Mesendoderm (in vitro differentiated cells): Measurements from ENCODE around the gene GOLGA6A.
"Not testable (repeated sequence)": the region's sequence is repeated elsewhere in the genome, so short reads cannot be mapped to it uniquely, and the experiment has no call there.

ENCODE experiments used
- DNase-seq: peaks from one replicate; pipeline ENCODE4 v3.0.0; 2013
- H2AK5ac ChIP-seq: 2 replicates; pipeline ENCODE4 v1.6.1; 2013; ENCODE audit warnings: low read length, inconsistent platforms
- H2BK120ac ChIP-seq: 2 replicates; pipeline ENCODE4 v1.6.1; 2013; ENCODE audit warnings: low read depth, mild to moderate bottlenecking, low read length, moderate library complexity, mixed read lengths
- H2BK15ac ChIP-seq: replicated peaks from 2 replicates; pipeline ENCODE4 v1.6.1; 2013; ENCODE audit warnings: low read depth, mild to moderate bottlenecking, moderate library complexity
- H2BK5ac ChIP-seq: 2 replicates; pipeline ENCODE4 v1.6.1; 2013; ENCODE audit warnings: low read length, inconsistent platforms
- H3K18ac ChIP-seq: 2 replicates; pipeline ENCODE4 v1.6.1; 2013; ENCODE audit warnings: mild to moderate bottlenecking, low read length, mixed read lengths
- H3K23ac ChIP-seq: one replicate; pipeline ENCODE4 v1.6.1; 2013; ENCODE audit warnings: low read length
- H3K27ac ChIP-seq: 2 replicates; pipeline ENCODE4 v1.5.1; 2013; ENCODE audit warnings: low read depth, mild to moderate bottlenecking, inconsistent platforms, low read length, moderate library complexity
- H3K27me3 ChIP-seq: 2 replicates; pipeline ENCODE4 v1.6.1; 2013; ENCODE audit warnings: low read length, control low read depth, mild to moderate bottlenecking, inconsistent platforms; ENCODE audit not compliant: insufficient read depth, poor library complexity
- H3K36me3 ChIP-seq: 2 replicates; pipeline ENCODE4 v1.6.1; 2013; ENCODE audit warnings: low read length, inconsistent platforms; ENCODE audit not compliant: control insufficient read depth, insufficient read depth
- H3K4ac ChIP-seq: one replicate; pipeline ENCODE4 v1.6.1; 2013; ENCODE audit warnings: low read depth, mild to moderate bottlenecking, low read length, moderate library complexity
- H3K4me1 ChIP-seq: 2 replicates; pipeline ENCODE4 v1.6.1; 2013; ENCODE audit warnings: low read depth, low read length, inconsistent platforms; ENCODE audit not compliant: control insufficient read depth
- H3K4me2 ChIP-seq: 2 replicates; pipeline ENCODE4 v1.6.1; 2013; ENCODE audit warnings: low read length
- H3K4me3 ChIP-seq: 2 replicates; pipeline ENCODE4 v1.5.1; 2013; ENCODE audit warnings: mild to moderate bottlenecking, low read length
- H3K56ac ChIP-seq: one replicate; pipeline ENCODE4 v1.6.1; 2013; ENCODE audit warnings: low read length
- H3K79me1 ChIP-seq: 2 replicates; pipeline ENCODE4 v1.6.1; 2013; ENCODE audit warnings: low read length, inconsistent platforms
- H3K79me2 ChIP-seq: 2 replicates; pipeline ENCODE4 v1.6.1; 2013; ENCODE audit warnings: mild to moderate bottlenecking, low read length; ENCODE audit not compliant: control insufficient read depth, insufficient read depth
- H3K9ac ChIP-seq: 2 replicates; pipeline ENCODE4 v1.6.1; 2013; ENCODE audit warnings: low read length, inconsistent platforms
- H4K5ac ChIP-seq: one replicate; pipeline ENCODE4 v1.6.1; 2013; ENCODE audit warnings: low read length
- H4K8ac ChIP-seq: one replicate; pipeline ENCODE4 v1.6.1; 2013; ENCODE audit warnings: low read depth, mild to moderate bottlenecking, control low read depth, low read length, moderate library complexity
- WGBS: extraction: QIAGEN DNeasy Blood & Tissue Kit; methylation state at CpG from one replicate; pipeline ENCODE4 v1.1.7; 2013; ENCODE audit warnings: low lambda C conversion rate, missing lambda C conversion rate; ENCODE audit not compliant: insufficient coverage; ENCODE audit errors: extremely low coverage; 5-methylcytosine and 5-hydroxymethylcytosine counted together

The GOLGA6A gene

GRCh38 chr15:74095610-74096009, 13.3 kb upstream of the GOLGA6A start:
- not testable (repeated sequence) for H3K23ac ChIP-seq, H3K27ac ChIP-seq, H3K4me2 ChIP-seq, H2BK15ac ChIP-seq, H3K4ac ChIP-seq, H3K79me2 ChIP-seq, H3K9ac ChIP-seq, H2BK5ac ChIP-seq, H4K8ac ChIP-seq, H4K5ac ChIP-seq, DNase-seq, H3K56ac ChIP-seq, H3K79me1 ChIP-seq, H3K4me3 ChIP-seq, H3K18ac ChIP-seq, H3K4me1 ChIP-seq, H2BK120ac ChIP-seq, H3K27me3 ChIP-seq, H2AK5ac ChIP-seq, H3K36me3 ChIP-seq
- WGBS = no CpG with 5 or more reads among the region's 10 CpGs

- not testable (repeated sequence) for H3K79me1 ChIP-seq, H3K4me2 ChIP-seq, H4K5ac ChIP-seq, H3K27ac ChIP-seq, H2BK15ac ChIP-seq, H4K8ac ChIP-seq, H3K79me2 ChIP-seq, H3K56ac ChIP-seq, H3K18ac ChIP-seq, H2BK5ac ChIP-seq, H3K4me3 ChIP-seq, DNase-seq, H3K4me1 ChIP-seq, H3K23ac ChIP-seq, H3K36me3 ChIP-seq, H3K4ac ChIP-seq, H3K27me3 ChIP-seq, H2AK5ac ChIP-seq, H2BK120ac ChIP-seq, H3K9ac ChIP-seq
- no CpG with 5 or more reads among the region's 2 CpGs for WGBS
Observed at GRCh38 chr15:74094567-74094966, 12.2 kb upstream of the GOLGA6A start.

GRCh38 chr15:74075781-74076180, 6.6 kb downstream of the GOLGA6A start:
- H3K18ac ChIP-seq = not testable (repeated sequence)

GRCh38 chr15:74072614-74073337, 9.6 kb downstream of the GOLGA6A start:
- not testable (repeated sequence) for H3K27ac ChIP-seq, H2BK5ac ChIP-seq, H3K4me3 ChIP-seq, H3K27me3 ChIP-seq, H3K18ac ChIP-seq, H3K4me1 ChIP-seq, H4K5ac ChIP-seq, H3K56ac ChIP-seq, H3K4me2 ChIP-seq, H3K79me1 ChIP-seq, H3K36me3 ChIP-seq, DNase-seq, H4K8ac ChIP-seq, H2BK120ac ChIP-seq, H3K23ac ChIP-seq, H3K4ac ChIP-seq, H3K9ac ChIP-seq, H3K79me2 ChIP-seq, H2AK5ac ChIP-seq, H2BK15ac ChIP-seq
- no CpG with 5 or more reads among the region's 16 CpGs for WGBS

More at GRCh38 chr15:74075781-74076180, 6.6 kb downstream of the GOLGA6A start:
- H3K23ac ChIP-seq, H3K4me2 ChIP-seq, H3K4ac ChIP-seq, H3K56ac ChIP-seq, H3K27me3 ChIP-seq, H2AK5ac ChIP-seq, H2BK15ac ChIP-seq, H3K4me1 ChIP-seq, H3K27ac ChIP-seq, H3K9ac ChIP-seq, H2BK5ac ChIP-seq, H4K8ac ChIP-seq, DNase-seq, H2BK120ac ChIP-seq, H4K5ac ChIP-seq, H3K4me3 ChIP-seq, H3K79me2 ChIP-seq, H3K79me1 ChIP-seq, H3K36me3 ChIP-seq: not testable (repeated sequence)
- WGBS = no CpG with 5 or more reads among the region's 9 CpGs

GRCh38 chr15:74072132-74072531, 10.2 kb downstream of the GOLGA6A start:
- H3K4me1 ChIP-seq, H2BK15ac ChIP-seq, H3K4me2 ChIP-seq, H3K79me2 ChIP-seq, H3K36me3 ChIP-seq, H2BK120ac ChIP-seq, H2BK5ac ChIP-seq, H4K8ac ChIP-seq, H3K23ac ChIP-seq, H3K27me3 ChIP-seq, H3K18ac ChIP-seq, H3K4ac ChIP-seq, H3K9ac ChIP-seq, H3K27ac ChIP-seq, H3K56ac ChIP-seq, DNase-seq, H3K4me3 ChIP-seq, H4K5ac ChIP-seq, H3K79me1 ChIP-seq, H2AK5ac ChIP-seq: not testable (repeated sequence)
- WGBS = no CpG with 5 or more reads among the region's 9 CpGs

GRCh38 chr15:74071645-74072044, 10.7 kb downstream of the GOLGA6A start:
- H2BK5ac ChIP-seq, H3K23ac ChIP-seq: not testable (repeated sequence)
- no CpG with 5 or more reads among the region's 6 CpGs for WGBS

More at GRCh38 chr15:74071645-74072044, 10.7 kb downstream of the GOLGA6A start:
- H3K4me1 ChIP-seq, H2AK5ac ChIP-seq, H3K18ac ChIP-seq, H4K5ac ChIP-seq, H3K9ac ChIP-seq, H2BK15ac ChIP-seq, H2BK120ac ChIP-seq, H3K79me1 ChIP-seq, H3K56ac ChIP-seq, H3K4ac ChIP-seq, H3K27ac ChIP-seq, H3K36me3 ChIP-seq, H3K27me3 ChIP-seq, H3K4me3 ChIP-seq, DNase-seq, H4K8ac ChIP-seq, H3K79me2 ChIP-seq, H3K4me2 ChIP-seq: not testable (repeated sequence)
